HG02938 (cell line): ENCODE data around the gene TTLL11.

Experiments used
- ATAC-seq: cut with Tn5 transposase; IDR thresholded peaks from one replicate; pipeline ENCODE4 v1.9.1; 2021; ENCODE audit warnings: mild to moderate bottlenecking, moderate library complexity; ENCODE audit not compliant: unreplicated experiment

TTLL11 gene

GRCh38 chr9:121944711-121945191 is 148.4 kb downstream of the TTLL11 start:
- ATAC-seq = no peak

- ATAC-seq = no peak
Measured at GRCh38 chr9:121943463-121943862, 149.6 kb downstream of the TTLL11 start.

GRCh38 chr9:121942866-121943382 is 150.2 kb downstream of the TTLL11 start:
- no peak for ATAC-seq

GRCh38 chr9:121942313-121942712 is 150.8 kb downstream of the TTLL11 start:
- no peak for ATAC-seq

- no peak for ATAC-seq
Measured at GRCh38 chr9:121939643-121940042, 153.5 kb downstream of the TTLL11 start.

- ATAC-seq = no peak
Measured at GRCh38 chr9:121938621-121939020, 154.5 kb downstream of the TTLL11 start.

GRCh38 chr9:121937240-121937639 is 155.9 kb downstream of the TTLL11 start:
- ATAC-seq = no peak

- no peak for ATAC-seq
Measured at GRCh38 chr9:121935739-121936138, 157.4 kb downstream of the TTLL11 start.

GRCh38 chr9:121930956-121931355 is 162.2 kb downstream of the TTLL11 start:
- no peak for ATAC-seq

GRCh38 chr9:121929893-121930875 is 162.9 kb downstream of the TTLL11 start:
- ATAC-seq = no peak

GRCh38 chr9:121927636-121928035 is 165.5 kb downstream of the TTLL11 start:
- no peak for ATAC-seq

GRCh38 chr9:121927081-121927480 is 166.0 kb downstream of the TTLL11 start:
- ATAC-seq = no peak

GRCh38 chr9:121926351-121926801 is 166.7 kb downstream of the TTLL11 start:
- no peak for ATAC-seq

- ATAC-seq = no peak
Measured at GRCh38 chr9:121925935-121926334, 167.2 kb downstream of the TTLL11 start.

- no peak for ATAC-seq
Measured at GRCh38 chr9:121924700-121925099, 168.4 kb downstream of the TTLL11 start.

- no peak for ATAC-seq
Measured at GRCh38 chr9:121921444-121921843, 171.7 kb downstream of the TTLL11 start.

- no peak for ATAC-seq
Measured at GRCh38 chr9:121917375-121918335, 175.5 kb downstream of the TTLL11 start.

- ATAC-seq = no peak
Measured at GRCh38 chr9:121915304-121915625, 177.8 kb downstream of the TTLL11 start.

- ATAC-seq = no peak
Measured at GRCh38 chr9:121914604-121915303, 178.4 kb downstream of the TTLL11 start.

- no peak for ATAC-seq
Measured at GRCh38 chr9:121914017-121914595, 179.0 kb downstream of the TTLL11 start.
